GM18505 (cell line): ENCODE data around the gene PRSS35.
"Not testable (repeated sequence)": the region's sequence is repeated elsewhere in the genome, so short reads cannot be mapped to it uniquely, and the experiment has no call there.

ENCODE experiments used
- ATAC-seq: cut with Tn5 transposase; IDR thresholded peaks from one replicate; pipeline ENCODE4 v1.9.1; 2021; ENCODE audit not compliant: unreplicated experiment
- POLR2A ChIP-seq: IDR thresholded peaks from 4 replicates; pipeline ENCODE4 v1.6.1; 2011; ENCODE audit warnings: borderline replicate concordance; ENCODE audit not compliant: insufficient read depth, insufficient read length; ENCODE audit errors: extremely low read depth

Gene PRSS35

GRCh38 chr6:83511901-83512681 is at the start of gene PRSS35:
Gene PRSS35, plus strand, starts transcription at chr6:83512534. Its CDS starts 10,908 bp downstream, at chr6:83523442.
- no peak for ATAC-seq

GRCh38 chr6:83463886-83464285 is 48.4 kb upstream of the PRSS35 start:
- ATAC-seq: no peak
- TF ChIP-seq POLR2A: no peak

More at GRCh38 chr6:83511901-83512681, at the start of gene PRSS35:
- TF ChIP-seq POLR2A: no peak

- no peak for TF ChIP-seq POLR2A
- ATAC-seq: no peak
Observed at GRCh38 chr6:83464381-83465140, 47.8 kb upstream of the PRSS35 start.

- ATAC-seq: no peak
- no peak for TF ChIP-seq POLR2A
Observed at GRCh38 chr6:83466328-83466727, 46.0 kb upstream of the PRSS35 start.

GRCh38 chr6:83467620-83468036 is 44.7 kb upstream of the PRSS35 start:
- no peak for TF ChIP-seq POLR2A
- no peak for ATAC-seq

- ATAC-seq: no peak
- no peak for TF ChIP-seq POLR2A
Observed at GRCh38 chr6:83470001-83470400, 42.3 kb upstream of the PRSS35 start.

- TF ChIP-seq POLR2A: no peak
- ATAC-seq: no peak
Observed at GRCh38 chr6:83470587-83470986, 41.7 kb upstream of the PRSS35 start.

GRCh38 chr6:83472767-83473166 is 39.6 kb upstream of the PRSS35 start:
- no peak for TF ChIP-seq POLR2A
- ATAC-seq: no peak

GRCh38 chr6:83474309-83474708 is 38.0 kb upstream of the PRSS35 start:
- no peak for TF ChIP-seq POLR2A
- ATAC-seq: no peak

- no peak for TF ChIP-seq POLR2A
Observed at GRCh38 chr6:83476971-83477370, 35.4 kb upstream of the PRSS35 start.

GRCh38 chr6:83479389-83479788 is 32.9 kb upstream of the PRSS35 start:
- no peak for ATAC-seq
- no peak for TF ChIP-seq POLR2A

More at GRCh38 chr6:83476971-83477370, 35.4 kb upstream of the PRSS35 start:
- no peak for ATAC-seq

GRCh38 chr6:83480470-83480869 is 31.9 kb upstream of the PRSS35 start:
- ATAC-seq: no peak
- TF ChIP-seq POLR2A: no peak

GRCh38 chr6:83481938-83482337 is 30.4 kb upstream of the PRSS35 start:
- ATAC-seq: not testable (repeated sequence)

- no peak for ATAC-seq
- no peak for TF ChIP-seq POLR2A
Observed at GRCh38 chr6:83488448-83488847, 23.9 kb upstream of the PRSS35 start.
